Medulla oblongata (tissue), 1 donor: ENCODE data around the gene GPR4.

ENCODE experiments used
- DNase-seq: peaks from one replicate; pipeline ENCODE4 v3.0.0-alpha.2; 2015; ENCODE audit errors: extremely low spot score

GPR4 gene

GRCh38 chr19:45589768-45590167, 12.2 kb downstream of the GPR4 start:
- no peak for DNase-seq

- no peak for DNase-seq
Observed at GRCh38 chr19:45587873-45588272, 14.1 kb downstream of the GPR4 start.

GRCh38 chr19:45585158-45585577, 16.8 kb downstream of the GPR4 start:
- no peak for DNase-seq

- peak; percentile 100 for DNase-seq
Observed at GRCh38 chr19:45584332-45585157, 17.5 kb downstream of the GPR4 start, which contains the start of gene OPA3. Gene OPA3 (minus strand): TSS chr19:45584802. CDS start chr19:45584764, 38 bp downstream.

GRCh38 chr19:45581576-45581975, 20.4 kb downstream of the GPR4 start:
- DNase-seq: no peak

- no peak for DNase-seq
Observed at GRCh38 chr19:45578861-45579260, 23.2 kb downstream of the GPR4 start.

- no peak for DNase-seq
Observed at GRCh38 chr19:45577111-45577905, 24.7 kb downstream of the GPR4 start.

- DNase-seq: no peak
Observed at GRCh38 chr19:45576682-45577081, 25.3 kb downstream of the GPR4 start.

- DNase-seq: no peak
Observed at GRCh38 chr19:45575216-45575615, 26.8 kb downstream of the GPR4 start.

- no peak for DNase-seq
Observed at GRCh38 chr19:45574526-45574925, 27.5 kb downstream of the GPR4 start.

- no peak for DNase-seq
Observed at GRCh38 chr19:45571457-45572220, 30.4 kb downstream of the GPR4 start.

GRCh38 chr19:45569619-45570421, 32.2 kb downstream of the GPR4 start:
- DNase-seq: peak; percentile 18

GRCh38 chr19:45568732-45569131, 33.3 kb downstream of the GPR4 start:
- DNase-seq: no peak

- DNase-seq: no peak
Observed at GRCh38 chr19:45567609-45568008, 34.4 kb downstream of the GPR4 start.

GRCh38 chr19:45564131-45564780, 37.8 kb downstream of the GPR4 start:
- DNase-seq: no peak

- DNase-seq: no peak
Observed at GRCh38 chr19:45560686-45561085, 41.3 kb downstream of the GPR4 start.

- DNase-seq: no peak
Observed at GRCh38 chr19:45560038-45560437, 42.0 kb downstream of the GPR4 start.

GRCh38 chr19:45558399-45558878, 43.6 kb downstream of the GPR4 start:
- DNase-seq: peak; percentile 75

GRCh38 chr19:45556835-45557234, 45.2 kb downstream of the GPR4 start:
- DNase-seq: no peak

GRCh38 chr19:45554481-45554880, 47.5 kb downstream of the GPR4 start:
- DNase-seq: no peak

- DNase-seq: no peak
Observed at GRCh38 chr19:45553464-45553863, 48.5 kb downstream of the GPR4 start.
